AG09319 (cell line): Measurements from ENCODE around the gene RCAN2.

Source experiments
- DNase-seq: peaks from one replicate; pipeline ENCODE4 v3.0.0-alpha.2; 2010; ENCODE audit warnings: low read depth; ENCODE audit errors: extremely low read depth
- CTCF ChIP-seq: IDR thresholded peaks from 2 replicates; pipeline ENCODE4 v1.5.1; 2011; ENCODE audit warnings: low read depth, mild to moderate bottlenecking, inconsistent platforms, low read length, moderate library complexity

RCAN2 gene

DNA sequence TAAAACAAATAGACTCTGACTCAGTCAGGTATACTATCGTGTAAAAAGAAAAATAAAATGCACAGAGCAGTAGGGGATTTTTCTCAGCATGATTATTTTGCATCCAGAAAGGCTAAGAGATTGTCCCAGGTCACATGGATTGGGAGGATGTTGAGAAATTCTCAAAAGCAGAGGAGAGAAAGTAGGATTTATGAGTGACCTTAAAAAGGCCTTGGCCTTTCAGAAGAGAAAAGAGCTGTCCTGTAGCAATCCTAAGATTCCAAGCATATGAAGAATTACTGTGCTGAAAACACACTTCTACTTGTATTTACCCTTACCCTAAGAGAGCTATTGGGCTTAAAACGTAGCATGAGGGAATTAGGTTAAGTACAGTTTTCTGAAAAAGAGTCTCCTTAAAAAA lies 170.7 kb downstream of the RCAN2 start:
- no peak for TF ChIP-seq CTCF
- DNase-seq: no peak

GRCh38 chr6:46315589-46315988 lies 175.7 kb downstream of the RCAN2 start:
- TF ChIP-seq CTCF: no peak
- DNase-seq: no peak

DNA sequence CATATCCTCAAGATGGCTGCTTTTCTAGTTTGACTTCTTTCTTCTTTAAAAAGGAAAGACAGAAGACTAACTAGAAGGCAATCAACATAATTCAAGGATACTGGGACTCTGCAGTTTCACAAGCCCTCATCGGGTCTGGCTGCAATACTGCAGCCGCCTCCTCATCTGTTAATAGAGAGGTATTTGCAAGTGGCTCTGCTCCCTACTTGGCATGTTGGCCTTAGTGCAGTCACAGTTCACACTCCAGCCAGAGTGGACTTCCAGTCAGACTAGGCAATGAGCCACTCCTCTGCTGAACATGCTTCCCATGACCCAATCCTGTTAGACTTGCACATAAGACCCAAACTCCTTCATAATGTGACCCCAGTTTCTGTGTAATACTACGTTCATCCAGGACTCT lies 178.6 kb downstream of the RCAN2 start:
- TF ChIP-seq CTCF: no peak
- no peak for DNase-seq

GRCh38 chr6:46310196-46310595 lies 181.1 kb downstream of the RCAN2 start:
- TF ChIP-seq CTCF: no peak
- DNase-seq: no peak

- no peak for TF ChIP-seq CTCF
- DNase-seq: no peak
These were observed 184.8 kb downstream of the RCAN2 start for GRCh38 chr6:46306431-46306830.

DNA sequence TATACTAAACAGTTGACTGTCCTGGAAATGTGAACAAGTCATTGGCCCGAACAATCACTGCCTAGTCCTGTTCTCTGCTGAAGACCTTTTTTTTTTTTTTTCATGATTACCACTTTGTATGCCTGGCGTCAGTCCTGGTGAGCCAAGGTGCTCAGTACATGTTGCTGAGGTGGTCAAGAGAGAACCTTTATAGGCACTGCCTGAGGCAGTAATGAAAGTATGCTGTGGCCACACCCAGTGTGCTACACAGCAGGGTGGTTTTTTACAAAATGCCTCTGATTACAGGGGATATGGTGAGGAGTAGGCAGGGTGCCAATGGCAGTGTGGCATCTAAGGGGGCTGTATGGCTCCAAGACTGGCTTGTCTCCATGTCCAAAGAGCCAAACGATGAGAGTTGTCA lies 185.4 kb downstream of the RCAN2 start:
- no peak for DNase-seq
- TF ChIP-seq CTCF: no peak

DNA sequence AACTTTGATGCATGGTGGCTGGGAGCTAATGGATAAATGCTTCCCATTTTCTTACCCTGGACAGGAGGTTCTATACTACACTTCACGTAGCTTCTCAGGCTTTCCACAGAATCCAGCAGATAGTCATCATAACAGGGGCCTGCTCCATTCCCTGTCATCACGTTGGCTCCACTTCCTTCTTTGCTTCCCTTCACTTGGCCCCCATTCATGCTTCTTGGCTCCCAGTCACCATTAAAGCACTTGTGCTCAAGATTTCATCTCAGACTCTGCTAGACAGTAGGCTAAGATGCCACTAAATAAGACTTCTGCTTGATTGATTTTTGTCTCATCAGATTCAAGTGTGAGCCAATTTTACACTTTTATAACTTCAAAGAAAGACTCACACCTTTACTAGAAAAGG lies 186.0 kb downstream of the RCAN2 start:
- no peak for TF ChIP-seq CTCF
- no peak for DNase-seq
